HK-2 (cell line): ENCODE measurements around the gene TMEM237.
A peak's percentile ranks its signal among the peaks of the same experiment; 100 is the strongest.

Experiments used
- DNase-seq: peaks from one replicate; pipeline ENCODE4 v3.0.0-alpha.2; 2018; ENCODE audit not compliant: unreplicated experiment

Gene TMEM237

GRCh38 chr2:201642086-201642578 lies 1.2 kb downstream of the TMEM237 start:
- DNase-seq, result no peak

GRCh38 chr2:201639205-201639604 lies 4.1 kb downstream of the TMEM237 start:
- DNase-seq, result no peak

GRCh38 chr2:201638326-201638725 lies 5.0 kb downstream of the TMEM237 start:
- no peak for DNase-seq

GRCh38 chr2:201633661-201634249 lies 9.5 kb downstream of the TMEM237 start:
- DNase-seq, result no peak

- no peak for DNase-seq
These were observed 12.3 kb downstream of the TMEM237 start for GRCh38 chr2:201631041-201631440.

GRCh38 chr2:201630577-201630976 lies 12.7 kb downstream of the TMEM237 start:
- DNase-seq, result no peak

GRCh38 chr2:201628545-201628944 lies 14.8 kb downstream of the TMEM237 start:
- no peak for DNase-seq

- no peak for DNase-seq
These were observed 20.9 kb downstream of the TMEM237 start for GRCh38 chr2:201622306-201622970.

GRCh38 chr2:201621293-201621999 lies 21.9 kb downstream of the TMEM237 start:
- no peak for DNase-seq

- peak; percentile 16 for DNase-seq
These were observed 24.3 kb downstream of the TMEM237 start for GRCh38 chr2:201618744-201619662.

- DNase-seq, result no peak
These were observed 35.3 kb downstream of the TMEM237 start for GRCh38 chr2:201608021-201608420.

- DNase-seq, result no peak
These were observed 35.7 kb downstream of the TMEM237 start for GRCh38 chr2:201607568-201607967.

- no peak for DNase-seq
These were observed 42.4 kb downstream of the TMEM237 start for GRCh38 chr2:201600906-201601305.

GRCh38 chr2:201597397-201597796 lies 45.9 kb downstream of the TMEM237 start:
- DNase-seq, result no peak

- DNase-seq, result no peak
These were observed 62.8 kb downstream of the TMEM237 start for GRCh38 chr2:201580486-201580885.

GRCh38 chr2:201579536-201579935 lies 63.8 kb downstream of the TMEM237 start:
- DNase-seq, result no peak

GRCh38 chr2:201575971-201576370 lies 67.3 kb downstream of the TMEM237 start:
- no peak for DNase-seq

- DNase-seq, result no peak
These were observed 68.5 kb downstream of the TMEM237 start for GRCh38 chr2:201574766-201575165.

- DNase-seq, result no peak
These were observed 70.3 kb downstream of the TMEM237 start for GRCh38 chr2:201572846-201573508.
